ENCODE measurements around the gene CYSRT1.
"Not testable (repeated sequence)": the region's sequence is repeated elsewhere in the genome, so short reads cannot be mapped to it uniquely, and the experiment has no call there.

The CYSRT1 gene

GRCh38 chr9:137231372-137232039, 6.5 kb downstream of the CYSRT1 start:
- no peak for ATAC-seq (ENCODE audit: low read depth)
- Mint-ChIP-seq H3K27me3 (peaks cover 12% of the 10 kb centered on the region), H3K9me3 (no peaks in the 10 kb centered on the region), H3K4me1 (peaks cover 13% of the 10 kb centered on the region), H3K4me3 (no peak overlapping the region), H3K36me3 (peaks cover 2% of the 10 kb centered on the region), H3K27ac (no peak overlapping the region)
- no peak for DNase-seq (ENCODE audit: low spot score in 2 of 2)

GRCh38 chr9:137232101-137232500, 7.1 kb downstream of the CYSRT1 start:
- ATAC-seq (ENCODE audit: low read depth) (no peak), DNase-seq (ENCODE audit: low spot score in 2 of 2) (no peak)
- Mint-ChIP-seq H3K36me3 (peaks cover 2% of the 10 kb centered on the region), H3K4me3 (no peak overlapping the region), H3K27me3 (peaks cover 12% of the 10 kb centered on the region), H3K4me1 (peaks cover 13% of the 10 kb centered on the region), H3K9me3 (no peaks in the 10 kb centered on the region), H3K27ac (no peak overlapping the region)

DNA sequence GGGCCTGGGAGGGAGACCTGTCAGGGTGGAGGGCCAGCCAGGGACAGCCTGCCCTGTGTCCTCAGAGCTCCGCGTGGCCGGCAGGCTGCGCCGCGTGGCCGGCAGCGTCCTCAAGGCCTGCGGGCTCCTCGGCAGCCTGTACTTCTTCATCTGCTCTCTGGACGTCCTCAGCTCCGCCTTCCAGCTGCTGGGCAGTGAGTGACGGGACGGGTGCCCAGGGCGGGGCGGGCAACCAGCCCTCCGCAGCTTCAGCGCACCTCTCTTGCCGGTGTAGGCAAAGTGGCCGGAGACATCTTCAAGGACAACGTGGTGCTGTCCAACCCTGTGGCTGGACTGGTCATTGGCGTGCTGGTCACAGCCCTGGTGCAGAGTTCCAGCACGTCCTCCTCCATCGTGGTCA, 7.5 kb downstream of the CYSRT1 start:
- Mint-ChIP-seq H3K27me3 (peaks cover 11% of the 10 kb centered on the region), H3K9me3 (no peaks in the 10 kb centered on the region), H3K4me1 (peaks cover 15% of the 10 kb centered on the region), H3K36me3 (peaks cover 2% of the 10 kb centered on the region), H3K4me3 (no peak overlapping the region), H3K27ac (no peak overlapping the region)
- no peak for DNase-seq (ENCODE audit: low spot score in 2 of 2)
- ATAC-seq (ENCODE audit: low read depth): no peak

- no peaks in the 10 kb centered on the region for H3K9me3 Mint-ChIP-seq
- H3K4me3 Mint-ChIP-seq: no peak overlapping the region
- H3K36me3 Mint-ChIP-seq: no peaks in the 10 kb centered on the region
- no peak overlapping the region for H3K27ac Mint-ChIP-seq
- peaks cover 13% of the 10 kb centered on the region for H3K4me1 Mint-ChIP-seq
- ATAC-seq (ENCODE audit: low read depth) (no peak), DNase-seq (ENCODE audit: low spot score in 2 of 2) (no peak)
- H3K27me3 Mint-ChIP-seq: peaks cover 9% of the 10 kb centered on the region
These were observed 8.4 kb downstream of the CYSRT1 start for GRCh38 chr9:137233143-137233980.

GRCh38 chr9:137234055-137234697, 9.2 kb downstream of the CYSRT1 start:
- Mint-ChIP-seq H3K9me3 (no peaks in the 10 kb centered on the region), H3K36me3 (no peaks in the 10 kb centered on the region), H3K4me3 (no peak overlapping the region), H3K4me1 (peaks cover 15% of the 10 kb centered on the region), H3K27ac (no peak overlapping the region), H3K27me3 (peaks cover 9% of the 10 kb centered on the region)
- no peak for DNase-seq (ENCODE audit: low spot score in 2 of 2)
- ATAC-seq (ENCODE audit: low read depth): no peak

GRCh38 chr9:137234758-137235423, 9.9 kb downstream of the CYSRT1 start:
- Mint-ChIP-seq H3K27me3 (peaks cover 8% of the 10 kb centered on the region), H3K9me3 (no peaks in the 10 kb centered on the region), H3K36me3 (no peaks in the 10 kb centered on the region), H3K4me1 (peaks cover 15% of the 10 kb centered on the region), H3K27ac (no peak overlapping the region), H3K4me3 (peak overlapping the region; percentile 78)
- ATAC-seq (ENCODE audit: low read depth) (peak; percentile 53), DNase-seq (ENCODE audit: low spot score in 2 of 2) (peak in 1 of 2 donors; percentile 47)

GRCh38 chr9:137235424-137236237, 10.7 kb downstream of the CYSRT1 start:
- peak overlapping the region; percentile 78 for H3K4me3 Mint-ChIP-seq

DNA sequence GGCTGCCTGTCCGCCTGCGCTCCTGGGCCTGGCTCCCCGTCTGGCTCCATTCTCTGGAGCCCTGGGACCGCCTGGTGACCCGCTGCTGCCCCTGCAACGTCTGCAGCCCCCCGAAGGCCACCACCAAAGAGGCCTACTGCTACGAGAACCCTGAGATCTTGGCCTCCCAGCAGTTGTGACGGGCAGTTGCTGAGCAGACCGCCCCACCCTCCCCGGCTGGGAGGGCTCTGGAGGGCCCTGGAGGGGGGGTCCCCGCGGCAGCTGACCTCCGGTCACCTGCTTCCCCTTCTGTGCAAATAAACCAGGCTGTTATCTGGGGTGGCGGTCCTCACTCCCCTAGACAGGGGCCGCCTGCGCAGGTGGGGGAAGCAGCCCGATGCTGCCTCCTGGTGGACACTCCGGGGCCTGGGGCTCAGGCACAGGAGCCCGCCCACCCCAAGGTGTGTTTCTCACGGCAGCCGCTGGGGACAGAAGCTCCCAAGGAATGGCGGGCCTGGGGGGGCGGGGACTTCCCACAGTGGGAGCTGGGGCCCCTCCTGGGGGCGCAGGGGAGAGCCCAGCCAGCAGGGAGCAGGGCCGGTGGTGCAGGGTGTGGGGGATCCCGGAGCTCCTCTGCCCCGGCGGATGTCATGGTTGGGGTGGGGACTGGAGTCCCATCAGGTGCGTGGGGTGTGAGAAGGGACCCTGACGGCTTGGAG, 11.4 kb downstream of the CYSRT1 start:
- Mint-ChIP-seq H3K4me1 (peaks cover 15% of the 10 kb centered on the region), H3K27me3 (peaks cover 8% of the 10 kb centered on the region), H3K27ac (peak overlapping the region; percentile 14), H3K36me3 (no peaks in the 10 kb centered on the region), H3K9me3 (no peaks in the 10 kb centered on the region), H3K4me3 (peak overlapping the region; percentile 43)
- DNase-seq (ENCODE audit: low spot score in 2 of 2): peak; percentile 92 to 97
- peak; percentile 35 for ATAC-seq (ENCODE audit: low read depth)

More at GRCh38 chr9:137235424-137236237, 10.7 kb downstream of the CYSRT1 start:
- peaks cover 15% of the 10 kb centered on the region for H3K4me1 Mint-ChIP-seq
- H3K9me3 Mint-ChIP-seq: no peaks in the 10 kb centered on the region
- no peak overlapping the region for H3K27ac Mint-ChIP-seq
- H3K36me3 Mint-ChIP-seq: no peaks in the 10 kb centered on the region
- H3K27me3 Mint-ChIP-seq: peaks cover 8% of the 10 kb centered on the region
- no peak for ATAC-seq (ENCODE audit: low read depth)
- no peak for DNase-seq (ENCODE audit: low spot score in 2 of 2)

DNA sequence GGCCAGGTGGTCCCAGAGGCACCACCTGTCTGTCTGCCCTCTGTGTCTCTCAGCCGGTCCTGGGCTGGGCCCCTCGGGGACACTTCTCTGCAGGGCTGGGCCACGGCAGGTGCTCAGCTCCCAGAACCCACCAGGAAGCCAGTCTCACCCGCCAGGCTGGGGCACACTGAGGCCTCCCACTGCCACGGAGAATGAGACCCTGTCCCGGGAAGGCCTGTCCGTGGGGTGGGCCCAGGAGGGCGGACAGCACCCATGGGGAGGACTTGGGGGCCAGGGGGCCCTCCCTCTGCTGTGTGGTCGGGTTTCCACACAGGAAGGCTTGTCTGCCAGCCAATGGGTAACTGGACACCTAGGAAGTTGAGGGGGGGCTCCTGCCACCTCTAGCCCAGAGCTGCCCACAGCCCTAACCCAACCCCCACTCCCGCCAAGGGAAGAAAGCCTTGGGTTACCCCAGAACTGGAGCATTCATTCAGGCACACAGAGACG, 12.0 kb downstream of the CYSRT1 start:
- Mint-ChIP-seq H3K36me3 (no peaks in the 10 kb centered on the region), H3K9me3 (no peaks in the 10 kb centered on the region), H3K4me1 (peaks cover 15% of the 10 kb centered on the region), H3K4me3 (no peak overlapping the region), H3K27ac (no peak overlapping the region), H3K27me3 (peaks cover 6% of the 10 kb centered on the region)
- ATAC-seq (ENCODE audit: low read depth) (no peak), DNase-seq (ENCODE audit: low spot score in 2 of 2) (no peak)

DNA sequence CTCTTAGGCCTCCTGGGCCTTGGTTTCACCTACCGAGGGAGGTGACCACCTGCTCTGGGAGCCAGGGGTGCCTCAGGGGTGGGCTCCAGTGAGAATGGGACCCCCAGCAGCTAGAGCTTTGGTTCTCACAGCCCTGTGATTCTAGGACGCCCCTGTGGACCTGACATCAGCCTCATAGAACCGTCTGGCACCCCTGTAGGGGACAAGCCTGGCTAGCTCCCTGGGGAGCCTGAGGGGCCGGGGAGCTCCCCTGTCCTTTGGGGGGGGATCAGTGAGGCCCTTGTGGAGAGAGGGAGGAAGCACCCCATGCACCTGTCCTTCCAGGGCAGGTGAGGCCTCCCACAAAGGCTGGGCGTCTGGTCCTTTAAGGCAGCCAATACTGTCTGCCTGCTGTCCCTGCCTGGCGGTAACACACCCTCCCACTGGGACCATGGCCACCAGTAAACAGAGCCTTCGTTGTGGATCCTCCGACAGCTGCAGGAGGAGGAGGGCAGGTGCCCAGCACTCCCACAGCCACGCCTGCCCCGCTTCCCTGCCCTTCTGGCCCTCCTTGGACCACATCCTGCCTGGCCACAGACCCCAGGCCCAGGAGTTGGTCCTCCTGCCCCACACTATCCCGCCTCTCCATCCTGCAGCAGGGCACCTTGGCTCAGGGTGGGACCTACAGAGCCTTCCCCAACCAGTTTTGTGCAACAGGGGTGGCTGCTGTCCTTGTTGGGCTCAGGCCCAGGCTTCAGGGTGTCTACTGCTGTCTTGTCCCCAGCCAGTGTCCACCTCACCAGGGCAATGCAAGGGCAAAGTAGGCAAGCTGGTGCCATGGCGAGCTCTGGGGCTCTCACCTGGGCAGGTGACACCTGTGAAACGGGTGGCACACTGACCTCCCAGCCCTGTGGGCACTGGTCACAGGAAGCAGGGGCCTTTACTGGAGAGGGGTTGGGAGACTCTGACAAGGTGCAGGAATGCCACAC, 13.1 kb downstream of the CYSRT1 start:
- Mint-ChIP-seq H3K4me1 (peaks cover 22% of the 10 kb centered on the region), H3K4me3 (peak overlapping the region; percentile 15), H3K27me3 (peaks cover 6% of the 10 kb centered on the region), H3K9me3 (no peaks in the 10 kb centered on the region), H3K36me3 (no peaks in the 10 kb centered on the region), H3K27ac (no peak overlapping the region)
- no peak for ATAC-seq (ENCODE audit: low read depth)
- no peak for DNase-seq (ENCODE audit: low spot score in 2 of 2)

DNA sequence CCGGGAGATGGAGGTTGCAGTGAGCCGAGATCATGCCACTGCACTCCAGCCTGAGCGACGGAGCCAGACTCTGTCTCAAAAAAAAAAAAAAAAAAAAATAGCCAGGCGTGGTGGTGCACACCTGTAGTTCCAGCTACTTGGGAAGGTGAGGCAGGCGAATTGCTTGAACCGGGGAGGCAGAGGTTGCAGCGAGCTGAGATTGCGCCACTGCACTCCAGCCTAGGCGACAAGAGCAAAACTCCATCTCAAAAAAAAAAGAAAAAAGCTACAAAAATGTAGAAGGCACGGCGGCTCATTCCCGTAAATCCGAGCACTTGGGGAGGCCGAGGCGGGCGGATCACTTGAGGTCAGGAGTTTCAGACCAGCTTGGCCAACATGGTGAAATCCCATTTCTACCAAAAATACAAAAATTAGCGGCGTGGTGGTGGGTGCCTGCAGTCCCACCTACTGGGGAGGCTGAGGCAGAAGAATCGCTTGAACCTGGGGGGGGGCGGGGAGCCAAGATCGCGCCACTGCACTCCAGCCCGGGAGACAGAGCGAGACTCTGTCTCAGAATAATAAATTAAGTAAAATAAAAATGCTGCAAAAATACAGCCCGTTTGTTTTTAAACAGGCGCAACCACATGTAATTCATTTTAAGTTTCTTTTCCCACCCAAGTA, 14.7 kb downstream of the CYSRT1 start:
- not testable (repeated sequence) for ATAC-seq (ENCODE audit: low read depth); DNase-seq (ENCODE audit: low spot score in 2 of 2); H3K27me3 Mint-ChIP-seq; H3K27ac Mint-ChIP-seq; H3K36me3 Mint-ChIP-seq; H3K9me3 Mint-ChIP-seq
- peak overlapping the region; percentile 86 for H3K4me3 Mint-ChIP-seq
- H3K4me1 Mint-ChIP-seq: peaks cover 28% of the 10 kb centered on the region

Data from memory B cell (primary cell).